K562 (cell line): ENCODE results near the gene ZGLP1. TPM values are rescaled to one million over a fixed set of nuclear protein-coding genes. Genes with fewer than 3 reads are reported as not detected.
A peak's percentile ranks its signal among the peaks of the same experiment; 100 is the strongest.
"Not testable (repeated sequence)": the region's sequence is repeated elsewhere in the genome, so short reads cannot be mapped to it uniquely, and the experiment has no call there.

Experiments used
- ATAC-seq: fragments of 200-7000 bp; cut with Tn5 transposase; 3 replicates; pipeline ENCODE4 v1.9.1; 2020; ENCODE audit warnings: moderate library complexity
- BruUV-seq: library from RNA; stranded (reverse); fragments of 400-500 nt; replicated peaks from 2 replicates; lab custom pipeline; 2021; lab: Mats Ljungman, UMichigan
- CTCF ChIA-PET: fragments of 300-600 bp; formaldehyde crosslinking; extraction: SDS; loops from one replicate; lab custom pipeline; 2021; ENCODE audit warnings: low intra/inter-chr PET ratio; lab: Yijun Ruan, JAX
- POLR2A ChIA-PET: fragments of 300-600, 350-650 bp; sonication (Branson Sonifier 250); formaldehyde crosslinking; extraction: SDS; loops from one replicate; lab custom pipeline; 2021; ENCODE audit warnings: antibody characterized with exemption, inconsistent platforms; lab: Yijun Ruan, JAX
- DNase-seq, 4 experiments: peaks; one replicate each; pipeline versions ENCODE4 v3.0.0 to v3.0.0-alpha.2; 2011 to 2018; ENCODE audit warnings: low spot score in 3 of 4, mixed read lengths in 3 of 4; ENCODE audit errors: extremely low read depth in 1 of 4
- FAIRE-seq: peaks from 2 replicates; lab custom pipeline; 2011; peaks lifted over from hg19 to GRCh38; lab: Jason Lieb, UNC
- H2AFZ ChIP-seq: 2 replicates; pipeline ENCODE4 v1.6.0; 2011; ENCODE audit warnings: low read depth, low read length, control low read depth, inconsistent platforms
- H3K27ac ChIP-seq: fragments of 200-600 bp; 3 replicates; pipeline ENCODE4 v1.8.0; 2011; ENCODE audit warnings: low read depth, mild to moderate bottlenecking, control low read depth, inconsistent platforms, low read length, moderate library complexity, mixed read lengths; ENCODE audit errors: extremely low read depth
- H3K27me3 ChIP-seq, 2 experiments: fragments of 300-600 bp in 1 of 2; 2 replicates in 1 of 2; 3 replicates in 1 of 2; pipeline versions ENCODE4 v1.6.0 to v1.8.0; 2011; ENCODE audit warnings: inconsistent platforms in 2 of 2, low read length in 2 of 2, mild to moderate bottlenecking in 1 of 2, mixed read lengths in 1 of 2, moderate library complexity in 1 of 2; ENCODE audit not compliant: control insufficient read depth in 2 of 2, insufficient read depth in 2 of 2
- H3K36me3 ChIP-seq: fragments of 300-600 bp; 3 replicates; pipeline ENCODE4 v1.8.0; 2011; ENCODE audit warnings: mild to moderate bottlenecking, low read length, inconsistent platforms; ENCODE audit not compliant: control insufficient read depth, insufficient read depth
- H3K4me1 ChIP-seq, 2 experiments: fragments of 200-600 bp in 1 of 2; replicated peaks in 1 of 2; 2 replicates in 1 of 2; 3 replicates in 1 of 2; pipeline versions ENCODE4 v1.5.1 to v1.8.0; 2011; ENCODE audit warnings: inconsistent platforms in 2 of 2, low read length in 2 of 2, mild to moderate bottlenecking in 1 of 2, mixed read lengths in 1 of 2, moderate library complexity in 1 of 2; ENCODE audit not compliant: control insufficient read depth in 2 of 2, insufficient read depth in 2 of 2
- H3K4me2 ChIP-seq: 2 replicates; pipeline ENCODE4 v1.6.1; 2011; ENCODE audit warnings: low read length, control low read depth, inconsistent platforms, mixed read lengths; ENCODE audit not compliant: insufficient read depth
- H3K4me3 ChIP-seq: fragments of 200-600 bp; sonication (generic), shearing (Covaris generic); 2 replicates; pipeline ENCODE4 v1.5.1; 2016; ENCODE audit warnings: control low read depth, inconsistent platforms
- H3K79me2 ChIP-seq: fragments of 200-600 bp; 3 replicates; pipeline ENCODE4 v1.8.0; 2011; ENCODE audit warnings: low read length, inconsistent platforms; ENCODE audit not compliant: control insufficient read depth, insufficient read depth
- H3K9ac ChIP-seq, 2 experiments: 2 replicates each; pipeline versions ENCODE4 v1.6.0 to v1.6.1; 2011; ENCODE audit warnings: low read depth in 2 of 2, low read length in 2 of 2, control low read depth in 1 of 2, inconsistent platforms in 1 of 2, mild to moderate bottlenecking in 1 of 2, mixed read lengths in 1 of 2; ENCODE audit not compliant: insufficient read depth in 1 of 2
- H3K9me1 ChIP-seq: one replicate; pipeline ENCODE4 v1.6.0; 2011; ENCODE audit warnings: inconsistent platforms, mild to moderate bottlenecking, low read length, moderate library complexity; ENCODE audit not compliant: control insufficient read depth, insufficient read depth
- H3K9me3 ChIP-seq: replicated peaks from 2 replicates; pipeline ENCODE4 v1.5.1; 2011; ENCODE audit warnings: low read depth, low read length, inconsistent platforms; ENCODE audit not compliant: control insufficient read depth, insufficient read depth
- H4K20me1 ChIP-seq: replicated peaks from 2 replicates; pipeline ENCODE4 v1.6.1; 2011; ENCODE audit warnings: low read length, inconsistent platforms, mixed read lengths; ENCODE audit not compliant: control insufficient read depth, insufficient read depth
- BCOR ChIP-seq: fragments of 450-650 bp; IDR thresholded peaks from 2 replicates; pipeline ENCODE4 v1.6.1; 2016
- FOXK1 ChIP-seq: sonication (generic); formaldehyde crosslinking; IDR thresholded peaks from 2 replicates; pipeline ENCODE4 v1.8.0; 2022; ENCODE audit warnings: missing genetic modification reagents, mild to moderate bottlenecking, borderline replicate concordance
- GABPA ChIP-seq: fragments of 200-800 bp; sonication (Bioruptor generic); conservative IDR thresholded peaks from 2 replicates; pipeline ENCODE4 v1.6.1; 2016; ENCODE audit warnings: low read depth, missing genetic modification characterization, missing compliant biosample characterization
- GTF2A2 ChIP-seq: IDR thresholded peaks from 2 replicates; pipeline ENCODE4 v1.6.1; 2016; ENCODE audit warnings: mild to moderate bottlenecking, missing genetic modification characterization, missing compliant biosample characterization
- NFIC ChIP-seq: fragments of 450-650 bp; IDR thresholded peaks from 2 replicates; pipeline ENCODE4 v1.6.1; 2017; ENCODE audit warnings: mild to moderate bottlenecking, inconsistent platforms
- POLR2A ChIP-seq: fragments of 450-650 bp; conservative IDR thresholded peaks from 2 replicates; pipeline ENCODE4 v1.6.1; 2016
- POU5F1 ChIP-seq: fragments of 150-350 bp; IDR thresholded peaks from 2 replicates; pipeline ENCODE4 v1.6.1; 2014; ENCODE audit warnings: borderline replicate concordance, low read length, low read depth, mild to moderate bottlenecking; ENCODE audit not compliant: partially characterized antibody
- ZFP30 ChIP-seq: fragments of 250-450 bp; sonication (Bioruptor Pico); IDR thresholded peaks from 2 replicates; pipeline ENCODE4 v1.8.0; 2022; ENCODE audit warnings: moderate library complexity, mild to moderate bottlenecking, inconsistent platforms, borderline replicate concordance
- ZMIZ1 ChIP-seq, 2 experiments: fragments of 150-350 bp in 1 of 2; IDR thresholded peaks; 2 replicates each; pipeline ENCODE4 v1.6.1; 2012 to 2016; ENCODE audit warnings: low read depth in 2 of 2, low read length in 2 of 2, mild to moderate bottlenecking in 1 of 2, moderate library complexity in 1 of 2
- ZNF24 ChIP-seq: fragments of 450-650 bp; IDR thresholded peaks from 2 replicates; pipeline ENCODE4 v1.6.1; 2016
- whole genome bisulfite sequencing: fragments of 100-300 bp; shearing (Covaris generic); methylation state at CpG from one replicate; pipeline ENCODE4 v1.1.6; 2016; ENCODE audit warnings: low coverage, mixed read lengths; ENCODE audit not compliant: insufficient coverage; ENCODE audit errors: missing lambda C conversion rate; 5-methylcytosine and 5-hydroxymethylcytosine counted together
- in situ Hi-C: fragments of 300-500 bp; cut with MboI; formaldehyde crosslinking; loops from 4 replicates; pipeline ENCODE4 v1.15.0; 2018; ENCODE audit warnings: inconsistent platforms, mixed read lengths
- intact Hi-C: fragments of 100-400 bp; cut with micrococcal nuclease; formaldehyde crosslinking; loops from 2 replicates; pipeline ENCODE4 v1.14.2; 2022
- polyA plus RNA-seq, 8 experiments: library from polyadenylated mRNA; depleted of rRNA in 4 of 8; stranded (reverse) in 5 of 8; unstranded in 3 of 8; fragments of >200 nt; fragmentation: Nextera tagmentation in 2 of 8; fragmentation: Illumina TruSeq in 1 of 8; extraction: Ambion mirVana in 2 of 8; extraction: Trizol in 1 of 8; gene quantifications; 2 replicates each; pipeline versions ENCODE4 v1.2.1 to v1.2.3, GENCODE V29; 2011 to 2014; ENCODE audit warnings: inconsistent platforms in 1 of 8, missing spikeins in 1 of 8
- total RNA-seq, 7 experiments: library from RNA; depleted of rRNA in 6 of 7; stranded (reverse); fragments of >200 nt in 6 of 7; fragmentation: Illumina TruSeq in 2 of 7; extraction: Trizol in 2 of 7; gene quantifications; 2 replicates each; pipeline versions ENCODE4 v1.2.1 to v1.2.3, GENCODE V29; 2011 to 2021; ENCODE audit warnings: low replicate concordance in 1 of 7

Gene ZGLP1
- total and polyA plus RNA-seq, 9 of the 15 experiments (the other 6 are each of a cell fraction or from before 2014, with no cell fraction given), result 0.24 to 4.5 (median 2.2) TPM

GRCh38 chr19:10282043-10282442 lies 27.6 kb downstream of the ZGLP1 start:
- TF ChIP-seq BCOR, result peak; percentile 57; the same call in 1 of the 2 replicates
- peak; percentile 89 for TF ChIP-seq ZNF24
- 0 out of 2 replicates have a peak, but pooled peaks have one; percentile 34 for TF ChIP-seq POLR2A
- ATAC-seq, H3K9ac ChIP-seq, H3K27ac ChIP-seq, H2AFZ ChIP-seq, H3K4me2 ChIP-seq, H3K27me3 ChIP-seq, POLR2A ChIA-PET, H4K20me1 ChIP-seq, intact Hi-C loops, BruUV-seq, in situ Hi-C loops, CTCF ChIA-PET, FAIRE-seq, H3K9me3 ChIP-seq, H3K9me1 ChIP-seq, H3K4me3 ChIP-seq, DNase-seq: not testable (repeated sequence)
- 80% methylated on average over 4 of the region's 5 CpGs for WGBS
- peaks cover 14% of the 10 kb centered on the region for H3K79me2 ChIP-seq
- peaks cover 85% of the 10 kb centered on the region for H3K36me3 ChIP-seq
- H3K4me1 ChIP-seq, result peaks cover 28 to 38% of the 10 kb centered on the region in 2 experiments; a peak in 4 of 5 replicates

- no peak for ATAC-seq
- POLR2A ChIA-PET, result interaction anchor here (0.9 to 1.9 kb wide), 4 partner anchors 8 to 92 kb away, joined by 3 to 15 read pairs (median 6); partner anchors contain the start of genes ICAM1 and ICAM5
- TF ChIP-seq ZMIZ1 (IDR thresholded peaks at IDR 0.05; ENCODE audit: low read depth in 2 of 2, low read length in 2 of 2) (no peak), GTF2A2 (tag) (no peak), FOXK1 (CRISPR knock-in tag) (no peak), ZFP30 (CRISPR knock-in tag) (no peak), POU5F1 (no peak), GABPA (no peak), NFIC (no peak)
Observed at GRCh38 chr19:10279737-10280442, 29.7 kb downstream of the ZGLP1 start.

More at GRCh38 chr19:10279737-10280442, 29.7 kb downstream of the ZGLP1 start:
- Histone ChIP-seq H3K27ac (no peak overlapping the region), H3K4me3 (no peak overlapping the region), H3K27me3 (no peaks in the 10 kb centered on the region), H3K9me1 (peaks cover 1% of the 10 kb centered on the region), H2AFZ (no peak overlapping the region), H3K79me2 (peaks cover 8% of the 10 kb centered on the region; the same call in 2 of the 3 replicates), H3K9me3 (no peaks in the 10 kb centered on the region), H4K20me1 (no peaks in the 10 kb centered on the region), H3K36me3 (peaks cover 82% of the 10 kb centered on the region; the same call in 2 of the 3 replicates), H3K4me2 (no peak overlapping the region), H3K4me1 (peaks cover 11 to 21% of the 10 kb centered on the region in 2 experiments; a peak in 4 of 5 replicates), H3K9ac (peak overlapping the region in 1 of 2 experiments; percentile 36; a peak in 1 of 4 replicates)
- FAIRE-seq (no peak), DNase-seq (no peak)
- intact Hi-C loops (no loop called here), in situ Hi-C loops (no loop called here)
- 87% methylated on average over 5 of the region's 5 CpGs for WGBS
- no TSS peak for BruUV-seq
- CTCF ChIA-PET, result no interaction called here
